ENCODE measurements around the gene BBC3. TPM values are rescaled to one million over a fixed set of nuclear protein-coding genes. Genes with fewer than 3 reads are reported as not detected.

BBC3 gene
- total RNA-seq, 1 donor from 2014 or later = 12.6 TPM

GRCh38 chr19:47229676-47230053, 1.3 kb downstream of the BBC3 start:
- no peak for TF ChIP-seq CTCF (IDR thresholded peaks at IDR 0.05; ENCODE audit: insufficient read depth, low read length, severe bottlenecking)
- DNase-seq (ENCODE audit: low read depth) (no peak), FAIRE-seq (no peak)
- Histone ChIP-seq H3K27me3 (ENCODE audit: control insufficient read depth, insufficient read depth, low read length) (no peaks in the 10 kb centered on the region), H3K36me3 (ENCODE audit: control insufficient read depth, insufficient read depth, low read length) (peaks cover 7% of the 10 kb centered on the region), H3K4me3 (ENCODE audit: low read depth, low read length) (peak overlapping the region; percentile 78)

- FAIRE-seq = peak; percentile 18
- Histone ChIP-seq H3K27me3 (ENCODE audit: control insufficient read depth, insufficient read depth, low read length) (no peaks in the 10 kb centered on the region), H3K36me3 (ENCODE audit: control insufficient read depth, insufficient read depth, low read length) (peaks cover 7% of the 10 kb centered on the region), H3K4me3 (ENCODE audit: low read depth, low read length) (peak overlapping the region; percentile 78)
- TF ChIP-seq CTCF (IDR thresholded peaks at IDR 0.05; ENCODE audit: insufficient read depth, low read length, severe bottlenecking) = no peak
- no peak for DNase-seq (ENCODE audit: low read depth)
Measured at GRCh38 chr19:47228937-47229675, 1.9 kb downstream of the BBC3 start.

- DNase-seq (ENCODE audit: low read depth) = no peak
- Histone ChIP-seq H3K4me3 (ENCODE audit: low read depth, low read length) (peak overlapping the region; percentile 78), H3K27me3 (ENCODE audit: control insufficient read depth, insufficient read depth, low read length) (no peaks in the 10 kb centered on the region), H3K36me3 (ENCODE audit: control insufficient read depth, insufficient read depth, low read length) (peaks cover 7% of the 10 kb centered on the region)
- no peak for TF ChIP-seq CTCF (IDR thresholded peaks at IDR 0.05; ENCODE audit: insufficient read depth, low read length, severe bottlenecking)
- no peak for FAIRE-seq
Measured at GRCh38 chr19:47228168-47228936, 2.6 kb downstream of the BBC3 start.

GRCh38 chr19:47227352-47228167, 3.4 kb downstream of the BBC3 start:
- no peak for TF ChIP-seq CTCF (IDR thresholded peaks at IDR 0.05; ENCODE audit: insufficient read depth, low read length, severe bottlenecking)
- peak; percentile 63 for DNase-seq (ENCODE audit: low read depth)
- Histone ChIP-seq H3K4me3 (ENCODE audit: low read depth, low read length) (peak overlapping the region; percentile 78), H3K27me3 (ENCODE audit: control insufficient read depth, insufficient read depth, low read length) (no peaks in the 10 kb centered on the region), H3K36me3 (ENCODE audit: control insufficient read depth, insufficient read depth, low read length) (peaks cover 7% of the 10 kb centered on the region)
- no peak for FAIRE-seq

- peak overlapping the region; percentile 78 for H3K4me3 ChIP-seq (ENCODE audit: low read depth, low read length)
- no peak for FAIRE-seq
Measured at GRCh38 chr19:47226426-47227351, 4.3 kb downstream of the BBC3 start.

More at GRCh38 chr19:47226426-47227351, 4.3 kb downstream of the BBC3 start:
- Histone ChIP-seq H3K36me3 (ENCODE audit: control insufficient read depth, insufficient read depth, low read length) (peaks cover 11% of the 10 kb centered on the region), H3K27me3 (ENCODE audit: control insufficient read depth, insufficient read depth, low read length) (no peaks in the 10 kb centered on the region)
- no peak for DNase-seq (ENCODE audit: low read depth)
- TF ChIP-seq CTCF (IDR thresholded peaks at IDR 0.05; ENCODE audit: insufficient read depth, low read length, severe bottlenecking) = no peak
